PC-3 (cell line): ENCODE results near the gene PCSK9.

Source experiments
- EZH2 ChIP-seq: fragments of 300-600 bp; sonication (generic); IDR thresholded peaks from one replicate; pipeline ENCODE4 v1.6.1; 2017; ENCODE audit warnings: antibody characterized with exemption, mild to moderate bottlenecking, low read length; ENCODE audit not compliant: unreplicated experiment
- EZH2phosphoT487 ChIP-seq: fragments of 300-600 bp; sonication (generic); IDR thresholded peaks from 2 replicates; pipeline ENCODE4 v1.6.1; 2018; ENCODE audit warnings: mild to moderate bottlenecking, antibody characterized with exemption, low read length, borderline replicate concordance
- TF ChIP-seq, protein P1 (sequence below): fragments of 300-600 bp; sonication (generic); conservative IDR thresholded peaks from 2 replicates; pipeline ENCODE4 v1.5.1; 2017; ENCODE audit warnings: antibody characterized with exemption, low read depth, mild to moderate bottlenecking, low read length

DNA sequence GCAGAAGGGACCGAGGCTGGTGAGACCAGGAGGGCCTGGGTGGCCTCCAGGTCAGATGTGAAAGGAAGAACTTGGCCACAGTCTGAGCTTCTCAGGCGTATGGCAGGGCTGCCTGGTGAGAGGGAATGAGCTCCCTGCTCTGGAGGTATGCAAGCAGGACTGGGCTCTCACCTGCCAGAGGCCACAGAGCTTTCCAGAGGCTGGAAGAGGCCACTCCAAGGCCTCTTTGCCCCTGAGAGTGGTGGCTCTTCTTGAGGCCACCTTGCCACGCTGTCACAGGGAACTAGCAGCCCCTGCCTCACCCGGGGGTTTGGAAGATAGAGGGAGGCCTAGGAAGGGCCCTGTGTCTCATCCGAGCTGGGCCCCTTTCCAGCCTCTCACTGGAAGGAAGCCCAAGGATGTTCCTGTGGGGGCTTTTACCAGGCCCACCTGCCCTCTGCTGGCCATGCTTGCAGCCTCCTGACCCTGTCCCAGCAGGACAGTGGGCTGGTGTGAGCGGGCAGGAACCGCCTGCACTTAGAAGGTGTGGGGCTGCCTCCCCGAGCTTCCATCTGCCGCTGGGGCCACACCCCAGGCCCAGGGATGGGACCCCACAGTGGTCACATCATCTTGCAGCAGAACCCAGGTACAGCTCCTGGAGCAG lies 10.0 kb downstream of the PCSK9 start:
- TF ChIP-seq, protein P1, sequence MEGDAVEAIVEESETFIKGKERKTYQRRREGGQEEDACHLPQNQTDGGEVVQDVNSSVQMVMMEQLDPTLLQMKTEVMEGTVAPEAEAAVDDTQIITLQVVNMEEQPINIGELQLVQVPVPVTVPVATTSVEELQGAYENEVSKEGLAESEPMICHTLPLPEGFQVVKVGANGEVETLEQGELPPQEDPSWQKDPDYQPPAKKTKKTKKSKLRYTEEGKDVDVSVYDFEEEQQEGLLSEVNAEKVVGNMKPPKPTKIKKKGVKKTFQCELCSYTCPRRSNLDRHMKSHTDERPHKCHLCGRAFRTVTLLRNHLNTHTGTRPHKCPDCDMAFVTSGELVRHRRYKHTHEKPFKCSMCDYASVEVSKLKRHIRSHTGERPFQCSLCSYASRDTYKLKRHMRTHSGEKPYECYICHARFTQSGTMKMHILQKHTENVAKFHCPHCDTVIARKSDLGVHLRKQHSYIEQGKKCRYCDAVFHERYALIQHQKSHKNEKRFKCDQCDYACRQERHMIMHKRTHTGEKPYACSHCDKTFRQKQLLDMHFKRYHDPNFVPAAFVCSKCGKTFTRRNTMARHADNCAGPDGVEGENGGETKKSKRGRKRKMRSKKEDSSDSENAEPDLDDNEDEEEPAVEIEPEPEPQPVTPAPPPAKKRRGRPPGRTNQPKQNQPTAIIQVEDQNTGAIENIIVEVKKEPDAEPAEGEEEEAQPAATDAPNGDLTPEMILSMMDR, result no peak
- TF ChIP-seq EZH2phosphoT487 (no peak), EZH2 (no peak)
